ENCODE data around the gene MAST4.
A peak's percentile ranks its signal among the peaks of the same experiment; 100 is the strongest.

MAST4 gene

GRCh38 chr5:67199859-67200258 lies 603.7 kb downstream of the MAST4 start:
- no peak for DNase-seq

DNA sequence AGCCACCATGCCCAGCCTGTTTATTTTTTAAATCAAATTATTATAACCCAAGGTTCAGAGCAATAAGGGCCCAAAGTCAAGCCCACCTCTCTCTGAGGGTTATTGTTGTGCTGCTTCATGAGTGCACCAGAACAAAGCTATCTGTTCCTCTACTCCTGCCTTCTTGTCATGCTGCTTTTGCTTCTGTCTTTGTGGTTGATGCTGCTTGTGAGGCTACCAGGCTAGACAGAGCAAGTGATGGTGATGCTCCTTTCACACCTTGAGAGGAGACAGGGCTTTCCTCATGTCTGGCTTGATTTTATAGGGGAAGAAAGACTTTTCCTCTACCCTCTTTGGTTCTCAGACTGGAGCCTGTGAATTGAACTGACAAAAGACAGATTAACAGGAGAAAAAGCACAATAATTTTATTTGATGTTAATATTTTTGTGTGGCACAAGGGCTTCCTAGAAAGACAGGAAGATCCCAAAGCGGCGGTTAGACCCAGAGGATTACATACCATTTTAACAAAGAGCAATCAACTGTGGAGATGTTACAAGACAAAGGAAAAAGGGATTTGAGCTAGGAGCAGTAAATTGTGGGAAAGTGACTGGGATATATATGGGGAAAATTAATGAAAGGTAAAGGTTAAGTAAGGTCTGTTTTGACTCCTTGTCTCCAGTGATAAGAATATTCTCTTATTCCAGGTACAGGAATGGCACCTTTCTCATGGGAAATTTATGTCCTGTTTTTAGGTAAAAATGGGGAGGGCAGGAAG lies 604.8 kb downstream of the MAST4 start:
- no peak for DNase-seq

DNA sequence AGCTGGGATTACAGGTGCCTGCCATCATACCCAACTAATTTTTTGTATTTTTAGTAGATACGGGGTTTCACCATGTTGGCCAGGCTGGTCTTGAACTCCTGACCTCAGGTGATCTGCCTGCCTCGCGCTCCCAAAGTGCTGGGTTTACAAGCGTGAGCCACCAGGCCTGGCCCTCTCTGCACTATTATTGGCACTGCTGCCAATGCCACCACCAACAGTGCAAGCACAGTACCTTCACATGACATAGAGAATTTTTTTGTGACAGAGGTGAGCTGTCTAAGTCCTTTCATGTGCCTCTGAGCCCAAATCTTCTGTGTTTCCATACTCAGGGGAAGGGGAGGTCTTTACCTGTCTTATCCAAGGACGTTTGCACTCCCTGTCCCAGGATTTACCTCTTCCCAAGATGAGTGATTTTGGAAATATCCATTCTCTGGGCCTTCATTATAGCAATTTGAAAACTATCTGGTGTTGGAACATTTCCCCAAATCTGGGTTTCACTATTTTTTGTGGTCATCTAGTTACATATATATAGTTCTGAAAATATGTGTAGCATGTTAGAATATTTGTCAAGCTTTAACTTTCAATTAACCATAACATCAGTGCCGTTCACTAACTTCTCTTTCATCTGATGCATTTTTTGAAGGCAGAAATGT lies 605.8 kb downstream of the MAST4 start:
- no peak for DNase-seq

DNA sequence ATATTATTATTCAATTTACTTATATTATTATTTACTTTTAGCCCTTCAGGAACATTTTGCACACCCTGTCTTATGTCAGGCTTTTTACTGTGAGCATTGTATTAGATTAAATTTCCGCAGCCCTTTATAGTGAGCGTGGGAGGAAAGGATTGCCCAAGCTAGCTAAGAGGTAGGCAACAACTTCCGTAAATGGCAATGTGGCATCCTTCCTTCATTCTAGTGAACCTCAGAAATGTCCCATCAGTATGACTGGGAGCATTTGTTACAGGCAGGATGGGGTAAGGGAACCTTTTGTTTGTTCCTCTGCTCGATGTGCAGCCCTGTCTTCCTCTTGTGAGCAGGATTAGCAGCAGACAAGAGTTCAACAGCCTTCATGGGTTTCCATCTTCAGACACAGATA lies 606.6 kb downstream of the MAST4 start:
- no peak for DNase-seq

- no peak for DNase-seq
These were observed 607.5 kb downstream of the MAST4 start for GRCh38 chr5:67203701-67204074.

GRCh38 chr5:67204821-67205220 lies 608.6 kb downstream of the MAST4 start:
- no peak for DNase-seq

GRCh38 chr5:67205981-67206380 lies 609.8 kb downstream of the MAST4 start:
- no peak for DNase-seq

GRCh38 chr5:67206461-67206860 lies 610.3 kb downstream of the MAST4 start:
- DNase-seq, result no peak

DNA sequence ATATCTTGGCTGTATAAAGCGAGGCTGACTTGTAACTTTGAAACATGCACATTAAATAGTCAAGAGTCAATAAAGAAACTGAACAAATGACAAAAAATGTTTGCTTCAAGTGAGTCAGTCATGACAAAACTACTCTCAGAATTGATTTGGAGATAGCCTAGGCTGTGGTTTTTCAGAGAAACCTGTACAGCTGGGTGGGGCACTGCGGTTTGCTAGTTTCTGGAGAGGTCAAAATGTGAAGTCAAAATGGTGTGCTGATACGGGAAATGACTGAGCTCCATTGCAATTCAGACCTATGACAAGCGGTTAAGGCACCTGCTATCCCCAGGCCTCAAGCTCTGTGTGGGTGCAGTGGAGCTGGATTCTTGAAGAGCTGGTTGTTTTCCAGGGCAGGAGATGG lies 610.7 kb downstream of the MAST4 start:
- peak; percentile 96 for DNase-seq

- DNase-seq, result no peak
These were observed 612.2 kb downstream of the MAST4 start for GRCh38 chr5:67208403-67208802.

GRCh38 chr5:67209141-67209771 lies 613.1 kb downstream of the MAST4 start:
- DNase-seq, result peak; percentile 66

DNA sequence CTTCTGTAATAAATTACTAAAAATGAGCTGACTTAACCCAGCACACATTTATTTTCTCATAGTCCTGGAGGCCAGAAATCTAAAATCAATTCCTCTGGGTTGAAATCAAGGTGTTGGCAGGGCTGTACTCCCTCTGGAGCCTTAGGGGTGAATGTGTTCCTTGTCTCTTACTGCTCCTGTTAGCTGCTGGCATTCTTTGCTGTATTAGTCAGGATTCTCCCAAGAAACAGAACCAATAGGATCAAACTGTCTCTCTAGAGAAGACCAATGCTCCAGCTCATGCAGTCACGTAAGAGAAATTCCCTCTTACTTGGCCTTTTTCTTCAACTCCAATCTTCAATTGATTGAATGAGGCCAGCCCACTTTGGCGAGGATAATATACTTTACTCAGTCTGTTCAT lies 615.7 kb downstream of the MAST4 start:
- DNase-seq, result peak; percentile 82

- no peak for DNase-seq
These were observed 617.8 kb downstream of the MAST4 start for GRCh38 chr5:67214036-67214435.

- no peak for DNase-seq
These were observed 618.7 kb downstream of the MAST4 start for GRCh38 chr5:67214707-67215447.

DNA sequence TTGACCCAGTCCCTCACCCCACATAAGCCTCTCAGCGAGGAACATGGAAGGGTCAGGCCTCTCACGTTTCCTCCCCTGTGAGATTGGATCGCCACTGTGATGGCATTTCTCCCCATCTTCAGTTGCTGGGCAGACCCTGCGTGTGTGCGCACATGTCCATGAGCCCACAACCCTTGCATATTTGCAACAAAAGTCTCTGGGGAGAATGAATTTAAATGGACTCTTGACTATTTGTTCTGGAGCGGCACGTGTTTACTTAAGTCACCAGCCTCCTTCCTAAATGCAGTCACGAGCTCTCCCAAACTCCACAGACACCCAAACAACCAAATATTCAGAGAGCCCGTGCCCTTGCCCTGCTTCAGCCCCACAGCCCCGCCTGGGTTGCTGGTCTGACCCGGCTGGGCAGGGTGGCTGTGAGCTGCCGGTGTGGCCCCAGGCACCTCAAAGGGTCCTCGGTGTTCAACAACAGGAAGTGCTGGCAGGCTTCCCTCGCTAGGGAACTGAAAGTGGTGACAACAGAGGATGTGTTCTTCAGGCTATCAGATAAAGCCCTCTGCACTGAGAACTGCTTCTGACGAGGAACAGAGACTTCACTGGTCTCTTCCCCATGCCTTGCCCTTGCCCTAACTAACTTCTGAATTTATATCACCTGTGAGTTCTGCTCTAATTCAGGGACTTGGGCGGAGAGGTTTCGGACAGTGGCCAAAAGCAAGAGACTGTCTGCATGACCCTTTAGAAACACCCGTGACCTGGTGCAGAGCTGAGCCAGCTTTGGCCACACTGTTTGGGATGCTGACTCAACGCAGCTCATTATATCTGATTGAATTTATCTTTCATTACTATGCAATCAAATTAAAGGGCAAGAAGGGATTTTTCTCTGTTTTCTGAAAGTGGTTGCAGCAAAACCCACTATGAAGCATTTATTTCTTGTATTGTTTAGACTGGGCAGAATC lies 619.6 kb downstream of the MAST4 start:
- DNase-seq, result no peak

DNA sequence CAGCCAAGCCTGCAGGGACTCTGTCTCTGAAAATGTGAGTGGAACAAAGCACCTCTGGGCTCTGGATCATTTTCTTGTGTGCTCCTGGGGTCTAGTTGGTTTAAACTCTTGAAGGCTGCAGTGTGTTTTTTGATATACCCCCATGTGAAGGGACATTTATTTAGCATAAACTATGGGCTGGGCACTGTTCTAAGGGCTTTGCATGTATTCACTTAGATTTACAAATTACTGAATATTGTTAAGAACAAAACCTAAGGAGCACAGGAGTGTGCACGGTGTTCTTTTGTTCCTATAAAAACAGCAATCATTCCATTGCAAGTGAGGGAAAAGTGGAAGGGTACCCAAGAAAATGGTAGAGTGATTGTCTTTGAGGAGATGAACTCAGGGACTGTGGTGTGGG lies 620.4 kb downstream of the MAST4 start:
- no peak for DNase-seq
